PC-9 (cell line): ENCODE data around the gene MLXIP. TPM values are rescaled to one million over a fixed set of nuclear protein-coding genes. Genes with fewer than 3 reads are reported as not detected.

Experiments used
- BruUV-seq: library from RNA; stranded (reverse); fragments of 400-500 nt; replicated peaks from 2 replicates; lab custom pipeline; 2021; lab: Mats Ljungman, UMichigan
- CTCF ChIA-PET: fragments of 300-600 bp; sonication (Branson Sonifier 250); formaldehyde crosslinking; loops from one replicate; lab custom pipeline; 2022; ENCODE audit warnings: antibody characterized with exemption; lab: Charles Lee
- POLR2A ChIA-PET: fragments of 300-600 bp; sonication (Branson Sonifier 250); formaldehyde crosslinking; loops from one replicate; lab custom pipeline; 2022; ENCODE audit warnings: antibody characterized with exemption; ENCODE audit not compliant: unreplicated experiment; lab: Charles Lee
- DNase-seq, 2 experiments: peaks; one replicate each; pipeline versions ENCODE4 v3.0.0 to v3.0.0-alpha.2; 2015 to 2022; ENCODE audit warnings: mixed read lengths in 1 of 2
- H2AFZ ChIP-seq: fragments of 200-600 bp; sonication (generic); 2 replicates; pipeline ENCODE4 v1.8.1; 2017; ENCODE audit warnings: antibody characterized with exemption
- H3F3A ChIP-seq: fragments of 200-600 bp; sonication (generic); 2 replicates; pipeline ENCODE4 v1.8.1; 2017; ENCODE audit warnings: antibody characterized with exemption, mild to moderate bottlenecking, low read depth; ENCODE audit not compliant: insufficient read depth
- H3K27ac ChIP-seq: fragments of 200-600 bp; sonication (generic); 2 replicates; pipeline ENCODE4 v1.6.1; 2016; ENCODE audit warnings: mixed run types
- H3K27me3 ChIP-seq: fragments of 200-600 bp; sonication (generic); 2 replicates; pipeline ENCODE4 v1.6.1; 2016; ENCODE audit warnings: low read depth, mixed run types; ENCODE audit not compliant: insufficient read depth
- H3K36me3 ChIP-seq: fragments of 200-600 bp; sonication (generic); 2 replicates; pipeline ENCODE4 v1.6.1; 2016; ENCODE audit warnings: low read depth, mixed run types
- H3K4me1 ChIP-seq: fragments of 200-600 bp; sonication (generic); replicated peaks from 2 replicates; pipeline ENCODE4 v1.6.1; 2016; ENCODE audit warnings: mixed run types; ENCODE audit not compliant: insufficient read depth
- H3K4me2 ChIP-seq: fragments of 200-600 bp; sonication (generic); 2 replicates; pipeline ENCODE4 v1.6.1; 2017; ENCODE audit warnings: mixed run types
- H3K4me3 ChIP-seq: fragments of 200-600 bp; sonication (generic); 2 replicates; pipeline ENCODE4 v1.6.1; 2016; ENCODE audit warnings: mixed run types
- H3K79me2 ChIP-seq: fragments of 200-600 bp; sonication (generic); 2 replicates; pipeline ENCODE4 v1.6.1; 2017; ENCODE audit warnings: low read depth, mixed run types
- H3K9me2 ChIP-seq: fragments of 200-600 bp; sonication (generic); 2 replicates; pipeline ENCODE4 v1.8.1; 2017; ENCODE audit warnings: mild to moderate bottlenecking; ENCODE audit not compliant: insufficient read depth
- H3K9me3 ChIP-seq: fragments of 200-600 bp; sonication (generic); 2 replicates; pipeline ENCODE4 v1.8.1; 2016; ENCODE audit warnings: low read depth; ENCODE audit not compliant: insufficient read depth
- H4K20me1 ChIP-seq: fragments of 200-600 bp; sonication (generic); 2 replicates; pipeline ENCODE4 v1.8.1; 2017; ENCODE audit not compliant: insufficient read depth
- EZH2 ChIP-seq: fragments of 200-600 bp; sonication (generic); IDR thresholded peaks from 2 replicates; pipeline ENCODE4 v1.8.0; 2017; ENCODE audit warnings: antibody characterized with exemption, low read depth
- intact Hi-C: fragments of 100-400 bp; cut with micrococcal nuclease; formaldehyde crosslinking; loops from one replicate; pipeline ENCODE4 v1.10.0; 2022; ENCODE audit not compliant: unreplicated experiment
- total RNA-seq: library from RNA; stranded (reverse); gene quantifications from 2 replicates; pipeline ENCODE4 v1.2.3, GENCODE V29; 2021
- TF ChIP-seq, protein P1 (sequence below): fragments of 200-600 bp; sonication (generic); conservative IDR thresholded peaks from 2 replicates; pipeline ENCODE4 v1.6.1; 2017; ENCODE audit warnings: mixed run types, antibody characterized with exemption, mild to moderate bottlenecking, moderate library complexity

MLXIP gene
- total RNA-seq, 1 experiment from 2014 or later: 83.3 TPM

DNA sequence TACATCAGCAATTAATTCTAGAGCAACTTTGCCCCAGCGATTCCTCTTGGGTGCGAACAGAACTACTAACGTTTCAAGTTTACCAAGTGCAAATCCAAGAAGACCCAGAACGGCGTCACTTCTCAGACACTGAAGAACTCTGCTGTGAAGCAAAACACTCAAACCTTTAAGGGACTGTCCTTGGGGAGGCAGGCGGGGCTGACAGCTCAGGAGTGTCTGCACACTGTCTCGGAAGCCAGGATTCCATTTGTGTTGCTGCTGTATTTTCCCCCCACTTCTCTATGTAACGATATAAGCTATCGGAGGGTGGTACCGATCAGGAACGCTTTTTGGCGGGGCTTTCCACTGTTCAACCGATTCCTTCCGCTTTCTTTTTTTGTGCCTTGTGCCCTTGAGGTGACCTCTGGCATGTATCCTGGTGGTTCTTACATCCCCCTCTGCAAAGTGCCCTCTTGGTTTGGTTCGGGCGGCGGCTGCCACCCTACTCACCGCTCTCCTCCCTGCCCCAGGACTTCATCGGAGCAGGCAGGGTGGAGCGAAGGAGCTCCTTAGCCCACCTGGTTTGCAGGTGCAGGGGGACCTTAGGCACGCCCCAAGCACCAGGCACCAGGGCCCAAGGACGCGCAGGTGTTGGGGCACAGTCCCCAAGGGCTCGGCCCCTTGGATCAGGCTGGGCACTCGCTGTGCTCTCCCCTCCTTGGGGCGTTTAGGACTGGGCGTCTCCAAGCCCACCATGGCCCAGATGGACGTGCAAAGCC, 19.2 kb upstream of the MLXIP start:
- H4K20me1 ChIP-seq: no peaks in the 10 kb centered on the region
- POLR2A ChIA-PET: no interaction called here
- no peaks in the 10 kb centered on the region for H3K27me3 ChIP-seq
- no peaks in the 10 kb centered on the region for H3K9me2 ChIP-seq
- peaks cover 1% of the 10 kb centered on the region; the same call in 1 of the 2 replicates for H3K79me2 ChIP-seq
- BruUV-seq: no TSS peak
- peaks cover 27% of the 10 kb centered on the region for H3K4me1 ChIP-seq
- CTCF ChIA-PET: interaction anchor here (1.8 kb wide), 1 partner anchor 64 kb away, joined by 5 read pairs; no protein-coding TSS in a partner anchor
- H3K9me3 ChIP-seq: no peaks in the 10 kb centered on the region
- H3K36me3 ChIP-seq: no peaks in the 10 kb centered on the region
- peaks cover 30% of the 10 kb centered on the region for H3F3A ChIP-seq
- H2AFZ ChIP-seq: no peak overlapping the region
- H3K4me2 ChIP-seq: no peak overlapping the region
- TF ChIP-seq EZH2: no peak
- TF ChIP-seq, protein P1, sequence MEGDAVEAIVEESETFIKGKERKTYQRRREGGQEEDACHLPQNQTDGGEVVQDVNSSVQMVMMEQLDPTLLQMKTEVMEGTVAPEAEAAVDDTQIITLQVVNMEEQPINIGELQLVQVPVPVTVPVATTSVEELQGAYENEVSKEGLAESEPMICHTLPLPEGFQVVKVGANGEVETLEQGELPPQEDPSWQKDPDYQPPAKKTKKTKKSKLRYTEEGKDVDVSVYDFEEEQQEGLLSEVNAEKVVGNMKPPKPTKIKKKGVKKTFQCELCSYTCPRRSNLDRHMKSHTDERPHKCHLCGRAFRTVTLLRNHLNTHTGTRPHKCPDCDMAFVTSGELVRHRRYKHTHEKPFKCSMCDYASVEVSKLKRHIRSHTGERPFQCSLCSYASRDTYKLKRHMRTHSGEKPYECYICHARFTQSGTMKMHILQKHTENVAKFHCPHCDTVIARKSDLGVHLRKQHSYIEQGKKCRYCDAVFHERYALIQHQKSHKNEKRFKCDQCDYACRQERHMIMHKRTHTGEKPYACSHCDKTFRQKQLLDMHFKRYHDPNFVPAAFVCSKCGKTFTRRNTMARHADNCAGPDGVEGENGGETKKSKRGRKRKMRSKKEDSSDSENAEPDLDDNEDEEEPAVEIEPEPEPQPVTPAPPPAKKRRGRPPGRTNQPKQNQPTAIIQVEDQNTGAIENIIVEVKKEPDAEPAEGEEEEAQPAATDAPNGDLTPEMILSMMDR: no peak
- no peak for DNase-seq
- H3K4me3 ChIP-seq: no peak overlapping the region
- intact Hi-C loops: no loop called here
- H3K27ac ChIP-seq: no peak overlapping the region

- intact Hi-C loops: loop anchor here (10.0 kb wide), 1 partner anchor 265 kb away; the partner anchor contains the start of gene RHOF
- H3K36me3 ChIP-seq: no peaks in the 10 kb centered on the region
- CTCF ChIA-PET: interaction anchor here (1.8 kb wide), 1 partner anchor 64 kb away, joined by 5 read pairs; no protein-coding TSS in a partner anchor
Measured at GRCh38 chr12:122060081-122060501, 18.5 kb upstream of the MLXIP start.

GRCh38 chr12:122061253-122061652, 17.3 kb upstream of the MLXIP start:
- Histone ChIP-seq H3F3A (peaks cover 35% of the 10 kb centered on the region), H3K9me3 (no peaks in the 10 kb centered on the region), H3K36me3 (no peaks in the 10 kb centered on the region), H3K4me1 (peaks cover 39% of the 10 kb centered on the region), H4K20me1 (no peaks in the 10 kb centered on the region), H3K27me3 (no peaks in the 10 kb centered on the region), H3K79me2 (peaks cover 16% of the 10 kb centered on the region), H2AFZ (no peak overlapping the region), H3K4me2 (no peak overlapping the region), H3K27ac (no peak overlapping the region), H3K4me3 (no peak overlapping the region), H3K9me2 (no peaks in the 10 kb centered on the region)
- ChIA-PET CTCF (no interaction called here), POLR2A (no interaction called here)
- BruUV-seq: no TSS peak
- DNase-seq: no peak
- TF ChIP-seq, protein P1: no peak
- no peak for TF ChIP-seq EZH2
- intact Hi-C loops: loop anchor here (10.0 kb wide), 1 partner anchor 266 kb away; the partner anchor contains the start of gene RHOF

More at GRCh38 chr12:122060081-122060501, 18.5 kb upstream of the MLXIP start:
- Histone ChIP-seq H3K4me1 (peaks cover 35% of the 10 kb centered on the region), H3K4me2 (no peak overlapping the region), H3K79me2 (peaks cover 9% of the 10 kb centered on the region; the same call in 1 of the 2 replicates), H3K27ac (no peak overlapping the region), H3K4me3 (no peak overlapping the region), H2AFZ (no peak overlapping the region), H3F3A (peaks cover 33% of the 10 kb centered on the region), H3K9me2 (no peaks in the 10 kb centered on the region), H4K20me1 (no peaks in the 10 kb centered on the region), H3K9me3 (no peaks in the 10 kb centered on the region), H3K27me3 (no peaks in the 10 kb centered on the region)
- no peak for TF ChIP-seq EZH2
- TF ChIP-seq, protein P1: no peak
- POLR2A ChIA-PET: no interaction called here
- no peak for DNase-seq
- BruUV-seq: no TSS peak
